ENCODE data around the gene DNAH7. TPM values are rescaled to one million over a fixed set of nuclear protein-coding genes. Genes with fewer than 3 reads are reported as not detected.

The DNAH7 gene
- total RNA-seq, 5 donors from 2014 or later (not counting 1 experiment from before 2014, with no cell fraction given) = 0.03 TPM; not detected in 4

GRCh38 chr2:196073521-196073920, 4.9 kb upstream of the DNAH7 start:
- Mint-ChIP-seq H3K36me3 (no peaks in the 10 kb centered on the region), H3K9me3 (no peaks in the 10 kb centered on the region), H3K4me3 (no peak overlapping the region), H3K4me1 (peaks cover 5 to 18% (median 7%) of the 10 kb centered on the region in 3 donors), H3K27me3 (no peaks in the 10 kb centered on the region), H3K27ac (no peak overlapping the region)
- no peak overlapping the region for H3K4me3 ChIP-seq (ENCODE audit: control insufficient read depth in 1 of 2, extremely low read depth in 1 of 2, low read length in 1 of 2)
- ChIA-PET POLR2A (interaction anchor here (0.5 to 0.6 kb wide), 2 partner anchors 67 to 1780 kb away, joined by 3 to 6 read pairs; no protein-coding TSS in a partner anchor), CTCF (interaction anchor here in 1 of 2 donors (0.6 to 0.9 kb wide), 2 partner anchors 136 to 167 kb away, joined by 3 read pairs; no protein-coding TSS in a partner anchor)
- no peak overlapping the region for H3K27ac ChIP-seq (ENCODE audit: low read length)
- ATAC-seq (replicated peaks in 1 of 4) (no peak), DNase-seq (no peak)
- no peaks in the 10 kb centered on the region for H3K9me3 ChIP-seq
- no peaks in the 10 kb centered on the region for H3K27me3 ChIP-seq (replicated peaks in 1 of 2; ENCODE audit: control insufficient read depth in 2 of 2, extremely low read depth in 1 of 2, insufficient read depth in 2 of 2, low read length in 1 of 2)
- WGBS (ENCODE audit: insufficient coverage) = no CpG with 5 or more reads among the region's 2 CpGs
- H3K36me3 ChIP-seq (ENCODE audit: control insufficient read depth in 2 of 2, extremely low read depth in 1 of 2, insufficient read depth in 1 of 2, low read length in 1 of 2) = no peaks in the 10 kb centered on the region
- H3K4me1 ChIP-seq (ENCODE audit: control insufficient read depth in 1 of 2, extremely low read depth in 1 of 2, insufficient read depth in 2 of 2, low read length in 2 of 2) = peaks cover 0 to 11% of the 10 kb centered on the region in 2 experiments

DNA sequence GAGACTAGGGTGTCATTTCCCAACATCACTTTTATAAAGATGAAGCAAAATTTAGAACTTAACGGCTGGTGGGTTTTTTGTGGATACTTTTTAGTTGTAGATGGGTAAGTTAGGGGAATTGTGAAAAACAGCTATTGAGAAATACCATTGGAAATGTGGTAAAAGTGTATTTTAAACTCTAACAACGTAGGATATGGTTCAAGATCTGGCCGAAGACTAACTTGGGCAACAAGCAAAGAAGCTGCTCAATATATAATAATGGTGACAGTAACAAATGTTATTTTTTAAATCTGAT, 1.6 kb downstream of the DNAH7 start:
- ChIA-PET POLR2A (interaction anchor here in 1 of 2 donors (0.9 kb wide), 1 partner anchor 405 kb away, joined by 7 read pairs; no protein-coding TSS in a partner anchor), CTCF (interaction anchor here (0.6 to 2.8 kb wide), 15 partner anchors 11 to 533 kb away, joined by 3 to 34 read pairs (median 10); partner anchors contain the start of gene SLC39A10 (in 2 of the 2))
- Histone ChIP-seq H3K4me1 (ENCODE audit: control insufficient read depth in 1 of 2, extremely low read depth in 1 of 2, insufficient read depth in 2 of 2, low read length in 2 of 2) (peaks cover 0 to 14% of the 10 kb centered on the region in 2 experiments), H3K36me3 (ENCODE audit: control insufficient read depth in 2 of 2, extremely low read depth in 1 of 2, insufficient read depth in 1 of 2, low read length in 1 of 2) (no peaks in the 10 kb centered on the region), H3K9me3 (no peaks in the 10 kb centered on the region), H3K27me3 (replicated peaks in 1 of 2; ENCODE audit: control insufficient read depth in 2 of 2, extremely low read depth in 1 of 2, insufficient read depth in 2 of 2, low read length in 1 of 2) (peaks cover 0 to 9% of the 10 kb centered on the region in 2 experiments), H3K4me3 (ENCODE audit: control insufficient read depth in 1 of 2, extremely low read depth in 1 of 2, low read length in 1 of 2) (no peak overlapping the region), H3K27ac (ENCODE audit: low read length) (no peak overlapping the region)
- no peak for ATAC-seq (replicated peaks in 1 of 4)
- no peaks in the 10 kb centered on the region for H3K36me3 Mint-ChIP-seq
- H3K27ac Mint-ChIP-seq = no peak overlapping the region
- no peaks in the 10 kb centered on the region for H3K9me3 Mint-ChIP-seq
- no CpG with 5 or more reads among the region's 3 CpGs for WGBS (ENCODE audit: insufficient coverage)
- peaks cover 13 to 16% (median 14%) of the 10 kb centered on the region in 3 donors for H3K4me1 Mint-ChIP-seq
- DNase-seq = no peak
- peak overlapping the region in 2 of 3 donors; percentile 8 to 25 for H3K4me3 Mint-ChIP-seq
- H3K27me3 Mint-ChIP-seq = peaks cover 0 to 10% of the 10 kb centered on the region in 2 donors

DNA sequence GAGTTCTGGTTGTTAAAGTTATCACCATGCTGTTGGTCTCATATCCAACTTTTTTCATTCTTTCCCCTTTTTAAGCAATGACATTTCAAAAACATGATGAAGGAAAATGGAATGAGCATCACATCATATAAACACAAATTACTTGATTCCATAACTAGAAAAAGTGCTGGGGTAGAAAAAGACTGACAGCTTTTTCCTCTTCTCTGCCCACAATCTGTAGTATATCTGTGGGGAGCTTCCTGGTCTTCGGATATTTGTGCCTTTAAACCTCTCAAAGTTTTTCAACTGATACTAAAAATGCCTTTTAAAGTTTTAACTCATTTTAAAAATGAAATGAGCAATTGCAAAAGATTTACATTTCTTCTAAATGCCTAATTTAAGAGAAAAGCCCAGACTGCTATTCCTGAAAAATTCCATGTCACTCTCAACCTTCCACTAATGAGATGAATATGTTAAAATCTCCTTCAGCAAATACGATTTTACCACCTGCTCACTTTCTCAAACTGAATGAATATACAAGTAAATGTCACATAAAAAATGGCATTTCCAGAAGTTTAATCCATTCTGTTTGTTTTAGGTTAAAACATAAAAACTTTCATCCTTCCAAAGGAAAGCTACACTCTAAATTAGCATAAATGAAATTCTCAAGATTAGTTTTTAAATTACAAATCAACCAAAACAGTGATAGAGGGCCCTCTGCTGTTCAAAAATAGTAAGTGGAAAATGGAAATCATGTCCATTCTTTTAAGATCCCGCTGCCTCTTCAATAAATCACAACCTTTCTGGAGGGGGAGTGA, 2.1 kb downstream of the DNAH7 start:
- POLR2A ChIA-PET = interaction anchor here in 1 of 2 donors (0.7 to 0.9 kb wide), 2 partner anchors 99 to 404 kb away, joined by 3 to 7 read pairs; no protein-coding TSS in a partner anchor
- no peak overlapping the region for H3K27ac Mint-ChIP-seq
- DNase-seq = peak in 1 of 35 experiments; percentile 58

GRCh38 chr2:196063773-196064172, 4.9 kb downstream of the DNAH7 start:
- peaks cover 0 to 7% of the 10 kb centered on the region in 2 experiments for H3K4me1 ChIP-seq (ENCODE audit: control insufficient read depth in 1 of 2, extremely low read depth in 1 of 2, insufficient read depth in 2 of 2, low read length in 2 of 2)
- no peaks in the 10 kb centered on the region for H3K36me3 ChIP-seq (ENCODE audit: control insufficient read depth in 2 of 2, extremely low read depth in 1 of 2, insufficient read depth in 1 of 2, low read length in 1 of 2)
- H3K36me3 Mint-ChIP-seq = no peaks in the 10 kb centered on the region
- peaks cover 12 to 14% (median 12%) of the 10 kb centered on the region in 3 donors for H3K4me1 Mint-ChIP-seq
- H3K27ac ChIP-seq (ENCODE audit: low read length) = no peak overlapping the region
- no peak for ATAC-seq (replicated peaks in 1 of 4)
- H3K27me3 ChIP-seq (replicated peaks in 1 of 2; ENCODE audit: control insufficient read depth in 2 of 2, extremely low read depth in 1 of 2, insufficient read depth in 2 of 2, low read length in 1 of 2) = peaks cover 0 to 9% of the 10 kb centered on the region in 2 experiments
- H3K27ac Mint-ChIP-seq = no peak overlapping the region
- H3K9me3 ChIP-seq = no peaks in the 10 kb centered on the region
- no peaks in the 10 kb centered on the region for H3K9me3 Mint-ChIP-seq
- H3K4me3 ChIP-seq (ENCODE audit: control insufficient read depth in 1 of 2, extremely low read depth in 1 of 2, low read length in 1 of 2) = no peak overlapping the region
- no peak overlapping the region for H3K4me3 Mint-ChIP-seq
- ChIA-PET POLR2A (no interaction called here), CTCF (interaction anchor here in 1 of 2 donors (0.6 kb wide), 1 partner anchor 661 kb away, joined by 4 read pairs; no protein-coding TSS in a partner anchor)
- H3K27me3 Mint-ChIP-seq = peaks cover 0 to 10% of the 10 kb centered on the region in 2 donors
- WGBS (ENCODE audit: insufficient coverage) = 100% methylated on average over 1 of the region's 5 CpGs
- DNase-seq = no peak

More for the DNA sequence above, 2.1 kb downstream of the DNAH7 start:
- Mint-ChIP-seq H3K9me3 (no peaks in the 10 kb centered on the region), H3K36me3 (no peaks in the 10 kb centered on the region), H3K27me3 (peaks cover 0 to 10% of the 10 kb centered on the region in 2 donors), H3K4me1 (peaks cover 13 to 16% (median 14%) of the 10 kb centered on the region in 3 donors), H3K4me3 (peak overlapping the region in 2 of 3 donors; percentile 8 to 25)
- CTCF ChIA-PET = interaction anchor here (0.9 to 2.8 kb wide), 12 partner anchors 11 to 533 kb away, joined by 3 to 34 read pairs (median 8); partner anchors contain the start of gene SLC39A10 (in 2 of the 2)
- no peaks in the 10 kb centered on the region for H3K36me3 ChIP-seq (ENCODE audit: control insufficient read depth in 2 of 2, extremely low read depth in 1 of 2, insufficient read depth in 1 of 2, low read length in 1 of 2)
- peaks cover 0 to 9% of the 10 kb centered on the region in 2 experiments for H3K27me3 ChIP-seq (replicated peaks in 1 of 2; ENCODE audit: control insufficient read depth in 2 of 2, extremely low read depth in 1 of 2, insufficient read depth in 2 of 2, low read length in 1 of 2)
- no peak overlapping the region for H3K27ac ChIP-seq (ENCODE audit: low read length)
- WGBS (ENCODE audit: insufficient coverage) = no CpG with 5 or more reads among the region's 3 CpGs
- no peaks in the 10 kb centered on the region for H3K9me3 ChIP-seq
- no peak overlapping the region for H3K4me3 ChIP-seq (ENCODE audit: control insufficient read depth in 1 of 2, extremely low read depth in 1 of 2, low read length in 1 of 2)
- H3K4me1 ChIP-seq (ENCODE audit: control insufficient read depth in 1 of 2, extremely low read depth in 1 of 2, insufficient read depth in 2 of 2, low read length in 2 of 2) = peaks cover 0 to 14% of the 10 kb centered on the region in 2 experiments
- ATAC-seq (replicated peaks in 1 of 4) = no peak

DNA sequence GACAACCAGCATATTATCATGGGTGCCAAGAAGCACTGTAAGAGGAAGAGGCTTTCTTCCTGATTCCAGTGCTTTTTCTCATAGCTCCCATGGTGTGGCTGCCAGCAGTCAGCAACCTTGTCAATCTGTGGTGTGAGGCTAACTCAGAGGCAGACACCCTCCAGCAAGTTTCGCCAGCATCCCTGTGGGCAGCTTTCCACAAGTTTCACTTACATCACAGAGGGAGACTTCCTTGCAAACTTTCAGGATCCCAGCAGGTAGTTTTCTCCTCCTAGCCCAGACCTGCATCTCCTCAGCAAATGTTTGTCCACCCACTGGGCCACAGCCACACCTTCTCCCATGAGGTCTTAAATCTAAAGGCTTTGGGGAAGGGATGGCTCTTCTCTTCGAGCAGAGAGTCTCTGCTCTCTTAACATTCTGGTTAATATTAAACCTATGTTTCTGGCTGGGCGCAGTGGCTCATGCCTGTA, 9.1 kb downstream of the DNAH7 start:
- Mint-ChIP-seq H3K4me3 (no peak overlapping the region), H3K4me1 (no peaks in the 10 kb centered on the region), H3K9me3 (no peaks in the 10 kb centered on the region), H3K36me3 (no peaks in the 10 kb centered on the region), H3K27ac (no peak overlapping the region), H3K27me3 (peaks cover 0 to 15% of the 10 kb centered on the region in 2 donors)
- Histone ChIP-seq H3K4me3 (ENCODE audit: control insufficient read depth in 1 of 2, extremely low read depth in 1 of 2, low read length in 1 of 2) (no peak overlapping the region), H3K9me3 (no peaks in the 10 kb centered on the region), H3K36me3 (ENCODE audit: control insufficient read depth in 2 of 2, extremely low read depth in 1 of 2, insufficient read depth in 1 of 2, low read length in 1 of 2) (no peaks in the 10 kb centered on the region), H3K27ac (ENCODE audit: low read length) (no peak overlapping the region), H3K4me1 (ENCODE audit: control insufficient read depth in 1 of 2, extremely low read depth in 1 of 2, insufficient read depth in 2 of 2, low read length in 2 of 2) (no peaks in the 10 kb centered on the region), H3K27me3 (replicated peaks in 1 of 2; ENCODE audit: control insufficient read depth in 2 of 2, extremely low read depth in 1 of 2, insufficient read depth in 2 of 2, low read length in 1 of 2) (peaks cover 0 to 9% of the 10 kb centered on the region in 2 experiments)
- ChIA-PET CTCF (no interaction called here), POLR2A (interaction anchor here in 1 of 2 donors (0.6 kb wide), 1 partner anchor 26 kb away, joined by 3 read pairs; no protein-coding TSS in a partner anchor)
- DNase-seq (no peak), ATAC-seq (replicated peaks in 1 of 4) (no peak)
- WGBS (ENCODE audit: insufficient coverage) = 94% methylated on average over 2 of the region's 3 CpGs

DNA sequence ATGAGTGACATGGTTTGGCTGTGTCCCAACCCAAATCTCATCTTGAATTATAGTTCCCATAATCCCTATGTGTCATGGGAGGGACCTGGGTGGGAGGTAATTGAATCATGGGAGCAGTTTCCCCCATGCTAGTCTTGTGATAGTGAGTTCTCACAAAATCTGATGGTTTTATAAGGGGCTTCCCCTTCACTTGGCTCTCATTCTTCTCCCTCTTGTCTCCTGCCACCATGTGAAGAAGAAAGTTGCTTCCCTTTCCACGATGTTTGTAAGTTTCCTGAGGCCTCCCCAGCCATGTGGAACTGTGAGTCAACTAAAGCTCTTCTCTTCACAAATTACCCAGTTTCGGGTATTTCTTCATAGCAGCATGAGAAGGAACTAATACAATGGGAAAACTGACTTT, 14.0 kb downstream of the DNAH7 start:
- H3K27ac ChIP-seq (ENCODE audit: low read length) = no peak overlapping the region
- DNase-seq (no peak), ATAC-seq (replicated peaks in 1 of 4) (no peak)
- no peaks in the 10 kb centered on the region for H3K4me1 ChIP-seq (ENCODE audit: control insufficient read depth in 1 of 2, extremely low read depth in 1 of 2, insufficient read depth in 2 of 2, low read length in 2 of 2)
- H3K4me1 Mint-ChIP-seq = no peaks in the 10 kb centered on the region
- H3K9me3 ChIP-seq = no peaks in the 10 kb centered on the region
- no peak overlapping the region for H3K4me3 Mint-ChIP-seq
- no peaks in the 10 kb centered on the region for H3K27me3 ChIP-seq (replicated peaks in 1 of 2; ENCODE audit: control insufficient read depth in 2 of 2, extremely low read depth in 1 of 2, insufficient read depth in 2 of 2, low read length in 1 of 2)
- WGBS (ENCODE audit: insufficient coverage) = no CpG with 5 or more reads among the region's 2 CpGs
- CTCF ChIA-PET = no interaction called here
- H3K27me3 Mint-ChIP-seq = peaks cover 0 to 5% of the 10 kb centered on the region in 2 donors
- no peaks in the 10 kb centered on the region for H3K36me3 ChIP-seq (ENCODE audit: control insufficient read depth in 2 of 2, extremely low read depth in 1 of 2, insufficient read depth in 1 of 2, low read length in 1 of 2)
- no peaks in the 10 kb centered on the region for H3K36me3 Mint-ChIP-seq
- H3K4me3 ChIP-seq (ENCODE audit: control insufficient read depth in 1 of 2, extremely low read depth in 1 of 2, low read length in 1 of 2) = no peak overlapping the region
- POLR2A ChIA-PET = no interaction called here
- no peaks in the 10 kb centered on the region for H3K9me3 Mint-ChIP-seq
- no peak overlapping the region for H3K27ac Mint-ChIP-seq

All from T-cell (primary cell).